HL-60/S4 treated with retinoic acid at 250 ng/mL for 4 days and 3 days (cell line): ENCODE data around the gene HMGN4.

Experiments
- in situ Hi-C: fragments of 300-500 bp; cut with MboI; formaldehyde crosslinking; loops from 2 replicates; pipeline ENCODE4 v1.7.0; 2022; ENCODE audit warnings: low sequenced_read_pairs

HMGN4 gene

GRCh38 chr6:26571592-26572296 lies 33.6 kb downstream of the HMGN4 start:
- in situ Hi-C loops: no loop called here

GRCh38 chr6:26575494-26575939 lies 37.4 kb downstream of the HMGN4 start:
- in situ Hi-C loops: no loop called here

- in situ Hi-C loops: no loop called here
Measured at GRCh38 chr6:26576407-26576843, 38.3 kb downstream of the HMGN4 start.

- in situ Hi-C loops: no loop called here
Measured at GRCh38 chr6:26576929-26577719, 39.0 kb downstream of the HMGN4 start.

- in situ Hi-C loops: no loop called here
Measured at GRCh38 chr6:26577720-26578072, 39.5 kb downstream of the HMGN4 start.

- in situ Hi-C loops: no loop called here
Measured at GRCh38 chr6:26578279-26578678, 40.1 kb downstream of the HMGN4 start.

GRCh38 chr6:26578741-26579140 lies 40.6 kb downstream of the HMGN4 start:
- in situ Hi-C loops: no loop called here

- in situ Hi-C loops: no loop called here
Measured at GRCh38 chr6:26581164-26581915, 43.2 kb downstream of the HMGN4 start.

GRCh38 chr6:26588965-26589364 lies 50.8 kb downstream of the HMGN4 start:
- in situ Hi-C loops: no loop called here

GRCh38 chr6:26592649-26593048 lies 54.5 kb downstream of the HMGN4 start:
- in situ Hi-C loops: no loop called here

GRCh38 chr6:26593278-26594130 lies 55.3 kb downstream of the HMGN4 start:
- in situ Hi-C loops: no loop called here

GRCh38 chr6:26594131-26594498 lies 55.9 kb downstream of the HMGN4 start:
- in situ Hi-C loops: no loop called here

- in situ Hi-C loops: no loop called here
Measured at GRCh38 chr6:26594730-26595632, 56.8 kb downstream of the HMGN4 start.

GRCh38 chr6:26595669-26596269 lies 57.6 kb downstream of the HMGN4 start:
- in situ Hi-C loops: no loop called here
